ENCODE measurements around the gene CES2. TPM values are rescaled to one million over a fixed set of nuclear protein-coding genes. Genes with fewer than 3 reads are reported as not detected.

The CES2 gene
- total and polyA plus RNA-seq, 2 of the 8 experiments (the other 6 are each of a cell fraction or from before 2014, with no cell fraction given) = 8.6 to 14.7 TPM

- no peaks in the 10 kb centered on the region for H3K79me1 ChIP-seq (ENCODE audit: low read depth, low read length)
- peaks cover 0 to 3% (median 0%) of the 10 kb centered on the region in 4 experiments; a peak in 1 of 7 replicates for H3K4me1 ChIP-seq (replicated peaks in 1 of 4; ENCODE audit: control insufficient read depth in 3 of 4, insufficient read depth in 4 of 4, low read length in 3 of 4)
- H3K14ac ChIP-seq (ENCODE audit: insufficient read length) = no peak overlapping the region
- H2BK120ac ChIP-seq (replicated peaks; ENCODE audit: low read depth, low read length) = no peak overlapping the region
- FAIRE-seq (no peak), DNase-seq (ENCODE audit: low read depth in 1 of 2, low spot score in 2 of 2) (peak in 1 of 2 experiments; percentile 74)
- no peak overlapping the region for H2BK12ac ChIP-seq (ENCODE audit: low read depth, low read length)
- H3K36me3 ChIP-seq (ENCODE audit: control insufficient read depth in 2 of 4, insufficient read depth in 4 of 4, low read length in 3 of 4) = no peaks in the 10 kb centered on the region
- H2AFZ ChIP-seq (ENCODE audit: low read length) = no peak overlapping the region
- no peak overlapping the region for H3K27ac ChIP-seq (ENCODE audit: low read depth, low read length)
- H3K9me3 ChIP-seq (ENCODE audit: insufficient read depth in 2 of 2, low read depth in 1 of 2, low read length in 1 of 2) = no peaks in the 10 kb centered on the region
- H3K27me3 ChIP-seq (replicated peaks in 1 of 4; ENCODE audit: control insufficient read depth in 3 of 4, extremely low read depth in 1 of 4, insufficient read depth in 3 of 4, low read length in 3 of 4) = no peaks in the 10 kb centered on the region; a peak in 2 of 7 replicates
- no peak overlapping the region for H2BK5ac ChIP-seq (ENCODE audit: low read depth, low read length)
- H2BK15ac ChIP-seq (ENCODE audit: low read length) = no peak overlapping the region
- H3K23ac ChIP-seq (ENCODE audit: insufficient read length) = no peak overlapping the region
- 67% methylated on average over 10 of the region's 10 CpGs; no CpG with 5 or more reads in 1 of the 2 experiments for WGBS, 2 experiments (ENCODE audit: extremely low coverage in 1 of 2, insufficient coverage in 1 of 2, insufficient read length in 1 of 2, insufficient replicate concordance in 2 of 2, low coverage in 1 of 2, low lambda C conversion rate in 2 of 2, missing lambda C conversion rate in 1 of 2)
- POLR2A ChIA-PET (ENCODE audit: partially characterized antibody) = interaction anchor here (0.7 to 1.0 kb wide), 2 partner anchors 17 to 104 kb away, joined by 3 read pairs; no protein-coding TSS in a partner anchor
- H2AK5ac ChIP-seq (ENCODE audit: low read depth, low read length) = no peak overlapping the region
- no peak overlapping the region; the same call in 1 of the 2 replicates for H4K8ac ChIP-seq (ENCODE audit: extremely low read depth, insufficient read depth, low read length)
- H4K5ac ChIP-seq (ENCODE audit: insufficient read length, low read depth, low read length) = no peak overlapping the region
- no peak overlapping the region for H4K91ac ChIP-seq (replicated peaks; ENCODE audit: insufficient read length, low read length)
- H3K79me2 ChIP-seq (ENCODE audit: control insufficient read depth in 1 of 2, insufficient read depth in 2 of 2, low read length in 2 of 2) = no peaks in the 10 kb centered on the region
- no peak overlapping the region for H2BK20ac ChIP-seq (ENCODE audit: low read length)
- no peak overlapping the region for H3K4ac ChIP-seq (replicated peaks; ENCODE audit: insufficient read length, low read depth, low read length)
- TF ChIP-seq MAX (IDR thresholded peaks at IDR 0.05) (peak; percentile 78), TCF12 (IDR thresholded peaks at IDR 0.05; ENCODE audit: low read depth, low read length) (0 out of 2 replicates have a peak, but pooled peaks have one; percentile 50), SIN3A (conservative IDR thresholded peaks at IDR 0.05 in 1 of 2, IDR thresholded peaks at IDR 0.05 in 1 of 2; ENCODE audit: low read depth in 1 of 2, low read length in 2 of 2) (peak in 1 of 2 experiments; percentile 75; a peak in 1 of 4 replicates), YY1 (IDR thresholded peaks at IDR 0.05; ENCODE audit: low read depth, low read length) (no peak), CTCF (IDR thresholded peaks at IDR 0.05; ENCODE audit: control extremely low read depth in 1 of 3, insufficient read depth in 1 of 3, low read depth in 1 of 3, low read length in 3 of 3) (peak in 1 of 3 experiments; percentile 50; a peak in 1 of 4 replicates)
- no peak overlapping the region for H3K56ac ChIP-seq (replicated peaks; ENCODE audit: insufficient read length, low read depth, low read length)
- H3K18ac ChIP-seq (ENCODE audit: extremely low read depth, low read length) = no peak overlapping the region
- CTCF ChIA-PET (ENCODE audit: partially characterized antibody) = interaction anchor here (0.7 to 42.0 kb wide), 9 partner anchors 3 to 377 kb away, joined by 3 to 1009 read pairs (median 4); partner anchors contain the start of genes CDH16, CES3, PDP2 and RRAD
- peaks cover 0 to 5% of the 10 kb centered on the region in 2 experiments for H4K20me1 ChIP-seq (replicated peaks in 1 of 2; ENCODE audit: control insufficient read depth in 1 of 2, insufficient read depth in 2 of 2, low read length in 2 of 2)
- no peak overlapping the region for H3K4me2 ChIP-seq (ENCODE audit: insufficient read depth in 1 of 2, low read depth in 2 of 2, low read length in 2 of 2)
- no peak overlapping the region for H3K9ac ChIP-seq (replicated peaks in 1 of 4; ENCODE audit: extremely low read depth in 1 of 4, low read depth in 3 of 4, low read length in 3 of 4)
- H3K4me3 ChIP-seq (ENCODE audit: extremely low read depth in 1 of 4, insufficient read depth in 2 of 4, low read depth in 3 of 4, low read length in 4 of 4) = no peak overlapping the region
- H3K23me2 ChIP-seq (ENCODE audit: low read depth, low read length) = peaks cover 3% of the 10 kb centered on the region; the same call in 1 of the 2 replicates
Measured at GRCh38 chr16:66913081-66913480, 22.2 kb upstream of the CES2 start.

All from H1 (cell line).